ENCODE data around the gene GLRX3.

GLRX3 gene

GRCh38 chr10:130137659-130138478 is 1.7 kb downstream of the GLRX3 start:
- DNase-seq (ENCODE audit: low spot score) = no peak

DNA sequence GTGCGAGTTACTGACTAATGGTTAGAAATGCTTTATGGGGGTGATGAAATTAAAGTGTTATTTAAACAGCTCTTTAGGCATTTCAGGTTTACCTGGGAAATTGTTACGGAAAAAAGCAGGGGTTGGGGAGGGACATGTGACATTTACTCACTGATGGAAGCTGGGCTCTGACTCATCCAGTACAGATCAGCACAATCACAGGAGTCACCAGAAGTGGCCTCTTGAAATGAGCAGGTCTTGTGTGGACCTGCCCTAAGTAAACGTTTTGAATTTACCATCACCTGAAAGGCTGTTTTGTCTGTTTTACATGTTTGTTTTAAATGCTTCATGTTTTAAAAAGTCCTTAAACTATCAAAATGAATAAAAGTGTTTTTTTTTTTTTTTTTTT is 2.3 kb downstream of the GLRX3 start:
- DNase-seq (ENCODE audit: low spot score) = peak; percentile 84

DNA sequence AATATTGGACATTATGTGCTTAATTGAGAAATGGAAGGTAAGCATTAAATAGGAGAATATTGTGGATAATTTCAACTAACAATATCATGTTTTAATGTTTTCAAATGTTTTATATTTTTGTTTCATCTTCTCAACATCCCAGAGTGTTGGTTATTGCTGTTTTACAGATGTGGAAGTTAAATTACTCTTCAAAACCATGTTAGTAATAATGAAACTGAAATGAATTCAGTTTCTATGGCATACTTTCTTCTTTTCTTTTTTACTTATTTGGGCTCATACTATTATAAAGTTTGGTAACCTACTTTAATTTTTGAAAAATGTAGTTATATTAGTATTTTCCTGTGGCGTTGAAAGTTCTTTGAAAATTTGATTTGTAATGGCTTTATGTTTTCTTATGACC is 4.2 kb downstream of the GLRX3 start:
- no peak for DNase-seq (ENCODE audit: low spot score)

GRCh38 chr10:130141038-130141437 is 4.8 kb downstream of the GLRX3 start:
- DNase-seq (ENCODE audit: low spot score) = no peak

DNA sequence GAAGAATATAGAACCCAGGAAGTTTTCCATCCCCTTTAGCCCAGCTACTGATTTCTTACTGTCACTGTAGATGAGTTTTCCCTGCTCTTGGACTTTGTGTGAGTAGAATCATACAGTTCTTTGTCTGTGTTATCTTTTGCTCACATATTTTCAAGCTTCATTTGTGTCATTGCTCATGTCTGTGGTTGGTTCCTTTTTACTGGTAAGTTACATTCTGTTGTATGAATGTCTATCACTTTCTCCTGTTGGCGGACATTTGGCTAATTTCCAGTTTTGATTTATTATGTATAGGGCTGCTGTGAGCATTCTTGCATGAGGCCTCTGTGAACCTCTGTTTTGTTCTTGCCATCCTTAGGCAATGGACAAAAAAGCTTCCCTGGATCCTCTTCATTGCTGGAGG is 5.3 kb downstream of the GLRX3 start:
- DNase-seq (ENCODE audit: low spot score) = peak; percentile 45

GRCh38 chr10:130141878-130142277 is 5.7 kb downstream of the GLRX3 start:
- peak; percentile 26 for DNase-seq (ENCODE audit: low spot score)

DNA sequence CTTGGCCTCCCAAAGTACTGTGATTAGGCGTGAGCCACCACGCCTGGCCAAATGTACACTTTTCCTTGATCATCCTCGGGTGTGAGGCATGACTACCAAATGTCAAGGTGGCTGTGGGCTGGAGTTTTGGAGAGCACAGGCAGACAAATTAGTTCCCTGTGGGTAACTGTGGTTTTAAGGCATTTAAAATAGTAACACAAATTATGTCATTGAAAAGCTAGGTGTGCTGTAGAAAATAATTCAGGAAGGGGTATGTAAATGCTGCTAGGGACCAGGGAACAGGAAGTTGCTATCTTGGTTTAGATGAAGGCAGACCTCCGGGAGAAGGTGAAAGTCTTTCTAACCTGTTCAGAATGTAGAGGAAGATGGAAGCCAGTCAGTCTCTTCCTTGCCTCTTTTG is 9.9 kb downstream of the GLRX3 start:
- peak; percentile 16 for DNase-seq (ENCODE audit: low spot score)

DNA sequence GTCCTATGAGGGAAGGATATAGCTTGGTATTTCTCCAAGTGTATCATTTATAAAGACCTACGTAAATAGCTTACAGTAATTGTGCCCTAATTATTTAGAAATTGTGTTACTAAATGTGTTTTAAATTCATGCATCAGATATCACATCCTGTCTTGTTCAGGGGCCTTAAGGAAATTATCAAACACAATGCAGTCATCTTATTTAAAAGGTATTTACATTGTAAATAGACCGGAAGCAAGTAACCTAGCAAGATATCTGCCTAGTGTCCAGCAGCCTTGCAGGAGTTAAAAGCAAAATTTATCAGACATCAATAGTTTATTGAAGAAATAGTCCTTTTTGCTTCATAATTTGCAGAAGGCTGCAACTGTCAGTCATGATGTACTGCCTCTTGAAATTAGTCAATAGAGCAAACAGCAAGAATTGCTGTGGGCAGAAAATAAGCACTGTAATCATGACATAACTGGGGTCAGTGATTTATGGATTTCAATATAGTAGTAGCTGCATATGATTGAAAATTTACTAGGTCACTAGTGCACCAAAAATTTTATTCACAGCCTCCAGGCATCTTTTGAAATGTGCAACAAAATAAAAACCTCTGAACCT is 23.1 kb downstream of the GLRX3 start:
- DNase-seq (ENCODE audit: low spot score) = no peak

GRCh38 chr10:130160775-130161174 is 24.6 kb downstream of the GLRX3 start:
- DNase-seq (ENCODE audit: low spot score) = no peak

GRCh38 chr10:130161331-130161730 is 25.1 kb downstream of the GLRX3 start:
- no peak for DNase-seq (ENCODE audit: low spot score)

GRCh38 chr10:130167193-130167592 is 31.0 kb downstream of the GLRX3 start:
- DNase-seq (ENCODE audit: low spot score) = no peak

- no peak for DNase-seq (ENCODE audit: low spot score)
Observed at GRCh38 chr10:130167707-130168106, 31.5 kb downstream of the GLRX3 start.

GRCh38 chr10:130169136-130169859 is 33.1 kb downstream of the GLRX3 start:
- peak; percentile 74 for DNase-seq (ENCODE audit: low spot score)

- DNase-seq (ENCODE audit: low spot score) = no peak
Observed at GRCh38 chr10:130171196-130171595, 35.0 kb downstream of the GLRX3 start.

GRCh38 chr10:130174328-130174727 is 38.1 kb downstream of the GLRX3 start:
- DNase-seq (ENCODE audit: low spot score) = no peak

GRCh38 chr10:130175074-130175473 is 38.9 kb downstream of the GLRX3 start:
- DNase-seq (ENCODE audit: low spot score) = no peak

DNA sequence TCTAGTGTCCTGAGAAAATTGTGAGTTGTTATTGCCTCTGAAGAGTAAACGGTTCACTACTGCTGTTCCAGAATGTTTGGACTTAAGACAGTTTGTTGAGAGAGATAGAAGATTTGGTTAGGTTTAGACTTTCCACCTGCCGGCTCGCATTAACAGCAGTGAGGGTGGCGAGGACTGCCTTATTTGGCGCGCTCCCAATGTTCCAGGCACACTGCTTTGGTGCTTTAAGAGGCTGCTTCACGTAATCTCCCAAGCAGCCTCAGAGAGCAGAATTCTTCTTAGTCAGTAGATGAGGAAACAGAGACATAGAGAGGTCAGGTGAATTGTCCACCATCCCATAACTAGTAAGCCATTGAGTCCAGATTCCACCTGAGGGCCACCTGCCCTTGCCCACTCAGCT is 41.1 kb downstream of the GLRX3 start:
- DNase-seq (ENCODE audit: low spot score) = no peak

- peak; percentile 44 for DNase-seq (ENCODE audit: low spot score)
Observed at GRCh38 chr10:130179640-130180039, 43.4 kb downstream of the GLRX3 start.

DNA sequence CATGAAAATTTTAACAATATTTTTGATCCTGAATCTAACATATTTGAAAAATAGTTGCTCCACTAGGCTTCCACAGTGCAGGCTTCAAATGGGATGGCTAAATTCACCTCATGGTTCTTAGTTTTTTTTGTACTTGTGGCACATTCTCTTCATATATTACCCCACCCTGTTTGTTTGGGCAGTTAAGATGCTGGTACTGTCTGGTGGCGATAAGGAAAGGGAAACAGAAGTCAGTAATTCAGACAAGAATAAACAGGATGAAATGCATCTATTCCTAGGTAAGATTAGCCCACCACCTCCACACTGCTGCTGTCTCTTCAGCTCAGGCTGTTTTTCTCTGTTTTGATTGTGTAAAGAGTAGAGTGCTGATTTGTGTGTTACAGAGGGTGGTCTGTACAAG is 44.2 kb downstream of the GLRX3 start:
- no peak for DNase-seq (ENCODE audit: low spot score)

- DNase-seq (ENCODE audit: low spot score) = no peak
Observed at GRCh38 chr10:130181858-130182257, 45.7 kb downstream of the GLRX3 start.

DNA sequence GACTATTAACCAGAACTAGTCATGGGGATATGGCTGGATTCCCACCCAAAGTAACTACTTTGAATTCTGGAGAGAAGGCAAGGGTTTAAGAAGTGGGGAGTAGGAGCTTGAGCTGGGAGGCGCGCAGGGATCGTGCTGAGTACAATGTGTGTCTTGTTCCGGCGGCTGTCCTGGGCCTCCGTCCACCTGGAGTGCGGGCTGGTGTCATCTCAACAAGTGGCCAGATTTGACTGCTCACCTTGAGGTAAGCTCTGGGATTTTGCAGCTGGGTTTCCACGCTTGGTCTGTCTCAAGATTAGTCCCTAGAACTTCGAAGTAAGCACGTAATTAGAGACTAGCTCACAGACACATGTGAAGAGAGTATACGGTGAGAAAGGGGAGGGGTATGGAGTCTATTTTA is 49.4 kb downstream of the GLRX3 start:
- no peak for DNase-seq (ENCODE audit: low spot score)

DNA sequence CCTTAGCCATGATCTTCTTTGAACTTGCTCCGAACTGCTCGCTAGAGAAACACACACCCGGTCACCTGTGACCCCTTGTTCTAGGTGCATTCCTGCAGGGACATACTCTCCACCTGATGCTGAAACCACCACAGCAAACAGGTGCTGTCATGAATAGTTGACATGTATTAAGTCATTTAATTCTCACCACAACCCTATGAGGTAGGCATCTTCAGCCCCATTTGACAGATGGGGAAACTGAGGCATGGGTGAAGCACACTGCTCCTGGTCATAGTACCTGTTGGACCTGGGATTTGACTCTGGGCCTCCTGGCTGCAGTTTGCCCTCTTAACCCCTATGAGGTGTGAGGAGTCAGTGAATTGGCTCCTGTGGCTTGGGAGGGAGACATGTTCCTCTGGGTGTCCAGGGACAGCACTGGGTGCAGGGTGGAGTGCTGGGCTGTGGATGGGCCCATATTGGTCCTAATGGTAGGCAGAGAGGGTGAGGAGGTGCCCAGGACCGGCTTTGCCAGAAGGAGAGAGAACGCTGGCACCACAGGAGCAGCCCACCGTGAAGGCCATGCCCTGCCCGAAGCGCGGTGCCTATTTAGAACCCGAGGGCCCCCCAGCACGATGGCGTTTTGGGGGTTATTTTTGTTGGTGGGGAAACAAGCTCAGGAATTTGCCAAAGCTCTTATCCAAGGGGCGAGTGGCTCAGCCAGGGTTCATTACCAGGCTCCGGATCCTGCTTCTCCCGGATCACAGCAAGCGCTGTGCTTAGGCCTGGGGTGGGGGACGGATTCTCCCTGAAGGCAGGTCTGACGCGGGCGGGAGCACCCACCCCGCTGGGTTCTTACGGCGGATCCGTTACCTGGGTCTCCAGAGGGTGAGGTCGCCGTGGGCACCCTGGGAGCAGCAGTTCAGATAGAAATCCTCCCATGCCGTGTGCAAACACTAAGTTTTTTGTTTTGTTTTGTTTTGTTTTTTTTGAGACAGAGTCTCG is 52.3 kb downstream of the GLRX3 start:
- no peak for DNase-seq (ENCODE audit: low spot score)
